ENCODE measurements around the gene ABCC2.

ABCC2 gene

DNA sequence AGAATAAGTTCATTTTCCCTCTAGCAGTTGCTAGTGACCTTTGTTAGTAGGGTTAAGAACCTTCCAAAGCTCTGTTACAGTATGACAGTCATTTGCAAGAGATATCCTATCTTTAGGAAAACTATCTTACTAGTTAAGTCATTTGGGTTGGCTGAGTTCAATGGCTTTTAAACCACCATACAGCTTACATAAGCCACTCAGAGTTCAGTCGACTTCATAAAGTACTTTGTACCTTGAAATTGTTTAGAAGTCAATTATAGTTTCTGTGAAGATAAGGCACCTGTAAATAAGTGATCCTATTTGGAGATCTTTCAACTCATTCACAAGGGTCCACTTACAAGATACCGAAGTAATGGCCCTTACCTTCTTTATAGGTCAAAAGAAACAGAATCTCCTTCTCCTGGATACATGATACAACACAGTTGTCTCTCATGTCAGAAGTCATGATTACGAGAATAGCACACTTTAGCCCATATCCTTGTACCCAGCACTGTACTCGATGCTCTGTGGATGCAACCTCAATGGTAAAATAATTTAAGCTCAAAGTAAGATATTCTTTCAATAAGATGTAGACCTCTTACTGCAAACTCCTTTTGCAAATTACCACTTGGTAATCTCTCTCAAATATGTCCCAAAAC, 11.9 kb upstream of the ABCC2 start:
- no peak for DNase-seq (ENCODE audit: low read depth, low spot score)

DNA sequence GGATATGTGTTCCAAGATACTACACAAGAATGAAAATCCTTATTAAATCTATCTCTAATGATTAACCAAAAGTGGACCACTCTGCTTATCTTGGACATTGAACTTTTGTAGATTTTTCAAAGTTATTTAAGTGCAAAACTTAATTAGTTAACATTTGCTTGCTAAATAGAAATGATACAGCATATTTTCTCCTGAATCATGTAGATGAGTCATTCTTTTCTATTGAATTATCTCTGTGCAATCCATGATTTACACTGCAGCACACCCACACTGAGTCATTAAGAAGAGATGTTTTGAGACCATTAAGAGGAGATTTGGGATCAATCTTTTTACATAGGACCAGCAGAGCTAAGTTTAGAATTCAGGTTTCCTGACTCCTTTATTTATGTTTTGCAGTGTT, 6.6 kb upstream of the ABCC2 start:
- no peak for DNase-seq (ENCODE audit: low read depth, low spot score)

DNA sequence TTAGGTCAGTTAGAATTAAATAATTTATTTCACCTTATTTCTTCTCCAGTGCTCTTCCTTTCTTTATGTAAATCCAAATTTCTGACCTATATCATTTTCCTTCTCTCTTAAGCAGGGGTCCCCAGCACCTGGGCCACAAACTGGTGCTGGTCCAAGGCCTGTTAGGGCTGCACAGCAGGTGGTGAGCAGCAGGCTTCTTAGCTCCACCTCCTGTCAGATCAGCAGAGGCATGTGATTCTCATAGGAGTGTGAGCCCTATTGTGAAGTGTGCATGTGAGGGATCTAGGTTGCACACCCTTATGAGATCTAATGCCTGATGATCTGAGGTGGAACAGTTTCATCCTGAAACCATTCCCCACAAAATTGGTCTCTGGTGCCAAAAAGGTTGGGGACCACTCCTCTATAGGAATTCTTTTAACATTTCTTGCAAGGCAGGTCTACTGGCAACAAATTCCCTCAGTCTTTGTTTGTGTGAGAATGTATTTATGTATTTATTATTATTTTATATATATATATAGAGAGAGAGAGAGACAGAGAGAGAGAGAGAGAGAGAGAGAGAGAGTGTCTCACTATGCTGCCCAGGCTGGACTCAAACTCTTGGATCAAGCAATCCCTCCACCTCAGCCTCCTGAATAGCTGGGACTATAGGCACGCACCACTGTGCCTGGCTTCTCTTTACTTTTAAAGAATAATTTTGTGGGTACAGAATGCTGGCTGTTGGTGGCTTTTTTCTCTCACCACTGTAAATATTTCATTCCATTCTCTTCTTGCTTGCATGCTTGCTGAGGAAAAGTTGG, 4.3 kb upstream of the ABCC2 start:
- DNase-seq (ENCODE audit: low read depth, low spot score): no peak

DNA sequence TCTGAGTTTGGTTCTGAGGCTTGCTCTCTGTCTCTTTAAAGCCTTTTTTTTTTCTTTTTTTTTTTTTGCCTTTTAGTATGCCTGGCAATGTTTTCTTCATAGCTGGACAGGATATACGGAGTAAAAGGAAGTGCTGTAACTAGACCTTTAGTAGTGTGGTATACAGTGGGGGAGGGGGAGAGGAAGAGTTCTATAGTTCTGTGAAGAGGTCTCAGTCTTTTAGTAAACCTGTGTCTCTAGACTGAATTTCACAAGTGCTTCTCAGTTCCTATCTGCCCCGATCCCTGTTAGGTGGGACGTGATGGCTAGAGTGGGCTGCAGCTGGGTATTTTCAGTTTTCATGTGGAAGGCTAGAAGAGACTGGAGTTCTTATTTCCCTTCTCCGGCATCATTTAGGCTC, 3.1 kb upstream of the ABCC2 start:
- no peak for DNase-seq (ENCODE audit: low read depth, low spot score)

DNA sequence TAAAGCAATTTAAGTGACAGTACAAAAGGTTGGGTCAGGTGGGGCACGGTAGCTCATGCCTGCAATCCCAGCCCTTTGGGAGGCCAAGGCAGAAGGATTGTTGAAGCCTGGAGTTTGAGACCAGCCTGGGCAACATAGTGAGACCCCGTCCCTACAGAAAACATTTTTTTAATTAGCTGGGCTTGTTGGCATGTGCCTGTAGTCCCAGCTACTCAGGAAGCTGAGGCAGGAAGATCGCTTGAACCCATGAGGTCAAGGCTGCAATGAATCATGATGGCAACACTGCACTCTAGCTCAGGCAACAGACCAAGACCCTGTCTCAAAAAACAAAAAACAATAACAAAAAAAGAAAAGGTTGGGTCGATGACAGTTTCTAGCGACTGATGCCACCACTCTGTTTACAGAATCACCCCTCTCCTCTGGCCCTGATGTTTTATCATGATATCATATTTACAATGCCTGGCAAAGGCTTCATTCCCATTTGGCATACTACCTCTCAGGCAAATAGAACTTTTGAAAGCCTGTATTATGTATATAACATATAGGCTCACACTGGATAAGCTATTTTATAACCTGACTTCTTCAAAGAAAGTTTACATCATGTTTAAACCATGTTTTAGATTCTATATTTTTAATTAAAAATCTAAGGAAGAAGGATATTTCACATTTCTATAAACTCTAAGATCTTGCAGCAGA, 558 bp upstream of the ABCC2 start:
- no peak for DNase-seq (ENCODE audit: low read depth, low spot score)

DNA sequence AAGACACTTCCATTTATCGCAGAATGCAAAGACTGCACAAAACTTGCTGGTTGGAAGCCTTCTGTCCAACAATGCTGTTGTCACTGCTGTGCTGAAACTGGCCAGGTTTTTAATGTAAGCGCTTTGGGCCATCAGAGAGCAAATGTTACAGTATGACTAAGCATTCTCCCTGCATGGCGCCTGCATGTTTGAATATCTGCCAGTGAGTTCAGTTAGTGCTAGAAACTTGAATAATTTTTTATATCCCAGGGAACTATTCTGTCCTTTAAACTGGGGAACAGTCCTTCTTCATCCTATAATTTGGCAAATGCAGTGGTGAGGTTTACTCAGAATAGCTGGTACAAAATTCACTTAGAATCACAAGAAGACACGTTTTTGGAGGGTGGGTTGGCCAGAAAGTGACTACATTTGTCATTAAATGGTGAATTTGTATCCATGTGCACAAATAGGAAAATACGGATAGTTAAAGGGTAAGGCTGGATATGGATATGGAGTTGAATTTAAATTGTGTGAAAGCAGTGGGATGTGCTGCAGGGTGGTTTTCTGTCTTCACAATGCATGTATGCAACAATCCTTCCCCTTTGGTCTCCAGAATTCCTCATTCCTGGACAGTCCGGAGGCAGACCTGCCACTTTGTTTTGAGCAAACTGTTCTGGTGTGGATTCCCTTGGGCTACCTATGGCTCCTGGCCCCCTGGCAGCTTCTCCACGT, 1.7 kb downstream of the ABCC2 start:
- no peak for DNase-seq (ENCODE audit: low read depth, low spot score)

DNA sequence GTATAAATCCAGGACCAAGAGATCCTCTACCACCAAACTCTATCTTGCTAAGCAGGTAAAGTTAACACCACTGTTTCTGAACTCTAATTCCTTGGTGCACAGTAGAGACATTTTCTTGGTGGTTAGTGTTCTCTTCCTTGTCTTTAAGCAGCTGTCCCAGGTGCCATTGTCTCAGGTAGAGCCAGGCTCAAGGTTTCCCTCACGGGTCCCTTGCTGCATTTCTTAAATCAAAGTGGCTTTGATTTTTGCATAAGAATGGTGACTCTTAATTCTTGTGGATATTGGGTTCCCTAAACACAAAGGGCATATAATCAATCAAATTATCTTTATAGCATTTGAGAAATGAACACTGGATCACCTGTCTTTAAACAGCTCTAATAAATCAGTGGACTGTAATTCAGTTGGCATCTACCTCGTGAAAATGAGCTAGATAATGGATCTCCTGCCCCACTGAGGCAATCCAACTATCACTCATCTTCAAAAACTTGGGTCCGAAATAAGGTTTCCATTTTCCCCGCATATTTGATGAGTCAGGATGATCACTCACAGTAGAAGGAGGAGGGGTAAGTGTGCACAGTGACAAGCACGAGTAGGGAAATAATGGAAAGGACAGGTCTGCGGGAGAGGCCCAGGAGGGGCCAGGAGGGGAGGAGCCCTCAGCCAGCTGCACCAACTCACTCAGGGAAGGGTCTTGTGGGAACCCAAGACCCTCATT, 2.4 kb downstream of the ABCC2 start:
- no peak for DNase-seq (ENCODE audit: low read depth, low spot score)

DNA sequence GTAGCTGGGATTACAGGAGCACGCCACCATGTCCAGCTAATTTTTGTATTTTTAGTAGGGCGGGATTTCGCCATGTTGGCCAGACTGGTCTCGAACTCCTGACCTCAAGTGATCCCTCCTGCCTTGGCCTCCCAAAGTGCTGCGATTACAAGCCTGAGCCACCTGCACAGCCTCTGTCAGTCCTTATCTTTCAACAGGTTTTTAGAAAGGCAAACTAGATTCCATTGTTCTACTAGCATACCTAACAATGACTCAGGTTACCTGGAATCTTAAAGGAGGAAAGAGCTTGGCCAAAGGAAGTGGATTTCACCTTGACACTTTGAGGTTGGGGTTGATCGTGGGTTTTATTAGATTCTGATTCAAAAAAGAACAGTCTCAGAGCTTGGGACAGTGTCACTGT, 3.2 kb downstream of the ABCC2 start:
- DNase-seq (ENCODE audit: low read depth, low spot score): no peak

DNA sequence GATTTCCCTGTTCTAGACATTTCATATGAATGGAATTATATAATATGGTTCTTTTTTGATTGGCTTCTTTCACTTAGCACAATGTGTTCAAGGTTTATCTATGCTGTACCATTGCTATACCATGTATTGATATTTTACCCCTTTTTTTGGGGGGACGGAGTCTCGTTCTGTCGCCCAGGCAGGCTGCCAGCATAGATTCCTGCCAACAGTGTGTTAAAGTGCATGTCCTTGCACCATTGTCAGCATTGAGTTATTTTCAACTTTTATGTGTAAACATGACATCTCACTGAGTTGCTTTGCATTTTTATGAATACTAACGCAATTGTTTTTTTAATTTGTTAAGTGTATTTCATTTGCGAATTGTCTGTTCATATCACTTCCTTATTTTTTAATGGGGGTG, 4.9 kb downstream of the ABCC2 start:
- no peak for DNase-seq (ENCODE audit: low read depth, low spot score)

DNA sequence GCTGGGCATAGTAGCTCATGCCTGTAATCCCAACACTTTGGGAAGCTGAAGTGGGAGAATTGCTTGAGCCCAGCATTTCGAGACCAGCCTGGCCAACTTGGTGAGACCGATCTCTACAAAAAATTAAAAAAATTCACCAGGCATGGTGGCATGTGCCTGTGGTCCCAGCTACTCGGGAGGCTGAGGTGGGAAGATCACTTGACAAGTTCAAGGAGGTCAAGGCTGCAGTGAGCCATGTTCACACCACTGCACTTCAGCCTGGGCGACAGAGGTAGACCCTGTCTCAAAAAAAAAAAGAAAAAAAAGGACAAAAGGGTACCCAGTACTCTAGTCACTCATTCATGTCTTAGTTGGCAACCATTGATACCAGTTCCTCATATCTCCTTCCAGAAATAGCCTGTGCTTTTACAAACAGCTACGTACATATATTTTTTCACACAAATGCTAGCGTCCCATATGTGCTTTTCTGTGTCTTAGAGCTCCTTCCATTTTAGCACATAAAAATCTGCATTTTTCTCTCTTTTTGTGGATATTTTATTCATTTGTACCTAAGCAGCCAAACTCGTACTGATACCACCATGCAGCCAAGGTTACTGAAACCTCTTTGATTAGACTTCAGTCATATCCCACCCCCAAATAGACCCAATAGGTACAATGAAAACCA, 5.5 kb downstream of the ABCC2 start:
- DNase-seq (ENCODE audit: low read depth, low spot score): no peak

DNA sequence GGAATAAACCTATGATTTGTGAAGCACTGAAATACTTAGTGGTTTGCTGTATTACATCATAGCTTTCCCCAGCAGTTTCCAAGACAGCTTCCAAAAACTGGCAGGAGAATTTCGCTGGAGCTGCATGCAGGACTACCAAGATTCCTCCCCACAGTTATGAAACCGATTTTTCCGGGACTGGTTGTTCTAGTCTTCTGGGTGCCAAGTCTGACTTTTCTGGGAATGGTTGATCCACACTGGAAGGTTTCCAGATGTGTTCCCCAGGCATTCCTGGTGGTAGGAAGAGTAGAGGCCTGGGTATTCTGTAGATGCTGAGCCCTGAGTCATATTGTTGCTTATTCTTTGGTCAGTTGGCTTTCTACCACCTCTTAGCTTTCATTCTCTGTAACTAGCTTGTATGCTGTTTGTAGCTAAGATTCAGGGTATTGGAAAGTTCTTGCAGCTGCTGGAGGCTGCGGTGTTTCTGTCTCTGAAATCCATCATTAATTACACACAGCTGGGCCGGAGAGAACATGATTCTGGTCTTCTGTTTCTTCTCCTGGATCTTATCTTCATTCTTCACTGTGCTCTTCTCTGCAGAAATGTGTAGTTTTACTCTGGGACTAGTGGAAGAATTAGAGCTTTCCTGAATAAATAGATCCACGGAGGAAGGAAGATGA, 6.3 kb downstream of the ABCC2 start:
- DNase-seq (ENCODE audit: low read depth, low spot score): no peak

DNA sequence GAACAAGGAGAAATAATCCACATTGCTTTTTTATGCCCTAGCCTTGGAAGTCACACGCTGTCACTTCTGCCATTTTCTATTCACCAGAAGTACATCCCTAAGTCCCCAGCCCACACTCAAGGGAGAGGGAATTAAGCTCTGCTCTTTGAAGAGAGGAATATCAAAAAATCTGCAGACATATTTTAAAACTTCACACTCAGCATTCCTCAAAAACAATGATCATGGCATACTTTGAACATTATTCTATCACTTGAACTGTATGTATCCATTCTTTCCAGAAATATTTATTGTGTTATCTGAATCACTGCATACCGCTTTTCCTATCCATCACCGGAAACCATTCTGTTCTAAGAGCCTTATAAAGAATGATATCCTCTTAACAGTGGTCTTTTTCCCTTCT, 9.4 kb downstream of the ABCC2 start:
- no peak for DNase-seq (ENCODE audit: low read depth, low spot score)

DNA sequence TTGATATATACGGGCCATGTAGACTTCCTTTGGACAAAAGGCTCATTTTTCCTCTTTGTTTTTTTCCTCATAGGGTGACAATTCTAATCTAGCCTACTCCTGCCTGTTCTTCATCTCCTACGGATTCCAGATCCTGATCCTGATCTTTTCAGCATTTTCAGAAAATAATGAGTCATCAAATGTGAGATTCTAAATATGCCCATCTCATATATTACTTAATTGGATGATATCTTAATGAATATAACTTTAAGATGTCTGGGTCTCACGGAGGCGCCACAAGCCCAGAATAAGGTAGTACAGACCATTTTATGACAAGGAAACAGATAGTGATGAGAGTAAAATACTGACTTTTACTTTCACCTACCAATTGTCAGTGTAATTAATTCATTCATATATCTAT, 11.4 kb downstream of the ABCC2 start:
- no peak for DNase-seq (ENCODE audit: low read depth, low spot score)

DNA sequence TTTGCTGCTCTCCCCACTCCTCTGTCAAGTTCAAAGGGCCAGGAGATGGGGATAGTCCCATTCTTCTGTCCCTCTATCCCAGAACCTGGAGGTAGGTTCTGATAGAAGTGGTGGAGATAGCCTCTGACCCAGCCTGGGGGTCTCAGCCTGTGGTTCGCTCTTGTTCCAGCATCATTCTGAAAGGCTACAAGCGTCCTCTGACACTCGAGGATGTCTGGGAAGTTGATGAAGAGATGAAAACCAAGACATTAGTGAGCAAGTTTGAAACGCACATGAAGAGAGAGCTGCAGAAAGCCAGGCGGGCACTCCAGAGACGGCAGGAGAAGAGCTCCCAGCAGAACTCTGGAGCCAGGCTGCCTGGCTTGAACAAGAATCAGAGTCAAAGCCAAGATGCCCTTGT, 14.5 kb downstream of the ABCC2 start:
- no peak for DNase-seq (ENCODE audit: low read depth, low spot score)

DNA sequence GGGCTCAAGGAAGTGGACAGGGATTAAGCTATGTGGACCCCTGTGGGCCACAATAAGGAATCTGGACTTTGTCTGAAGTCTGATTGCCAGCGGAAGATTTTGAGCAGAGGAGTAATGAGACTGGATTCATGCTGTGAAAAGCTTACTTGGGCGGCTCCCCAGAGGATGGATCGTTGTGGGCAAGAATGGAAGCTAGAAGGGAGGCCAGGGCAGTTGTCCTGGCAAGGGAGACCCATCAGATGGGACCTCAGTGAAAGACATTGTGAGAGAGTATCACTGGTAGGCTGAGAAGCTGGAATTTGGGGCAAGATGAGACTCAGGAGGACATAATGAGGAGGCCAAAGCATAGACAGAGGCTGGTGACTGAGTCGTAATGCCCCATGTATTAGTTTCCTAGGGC, 15.6 kb downstream of the ABCC2 start:
- no peak for DNase-seq (ENCODE audit: low read depth, low spot score)

DNA sequence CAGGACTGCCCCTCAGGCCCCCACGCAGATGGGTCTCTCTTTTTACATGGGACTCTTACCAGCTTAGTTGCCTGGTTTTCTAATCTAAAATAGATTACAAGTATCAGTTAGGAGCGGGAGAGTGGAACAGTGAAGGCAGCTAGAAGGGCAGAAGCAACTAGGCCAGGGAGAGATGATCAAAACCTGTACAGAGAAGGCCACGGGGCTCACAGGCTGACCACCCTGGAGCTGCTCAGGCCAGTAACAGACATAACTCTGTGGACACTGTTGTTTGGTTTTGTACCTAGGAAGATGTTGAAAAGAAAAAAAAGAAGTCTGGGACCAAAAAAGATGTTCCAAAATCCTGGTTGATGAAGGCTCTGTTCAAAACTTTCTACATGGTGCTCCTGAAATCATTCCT, 16.5 kb downstream of the ABCC2 start:
- DNase-seq (ENCODE audit: low read depth, low spot score): no peak

DNA sequence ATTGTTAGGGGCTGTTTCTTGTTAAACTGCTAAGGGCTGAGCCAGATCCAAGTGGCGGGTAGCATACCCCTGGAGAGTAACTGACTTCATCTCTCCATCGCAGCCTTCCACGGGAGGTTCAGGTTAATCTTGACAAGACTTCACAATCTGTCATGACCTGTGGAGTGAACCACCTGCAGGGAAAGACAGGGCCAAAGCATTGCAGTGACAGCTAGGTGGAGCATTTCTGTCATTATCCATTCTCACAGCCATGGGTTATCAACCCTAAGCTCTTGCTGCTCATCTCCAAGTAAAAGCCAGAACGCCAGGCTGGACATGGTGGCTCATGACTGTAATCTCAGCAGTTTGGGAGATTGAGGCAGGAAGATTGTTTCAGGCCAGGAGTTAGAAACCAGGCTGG, 17.2 kb downstream of the ABCC2 start:
- DNase-seq (ENCODE audit: low read depth, low spot score): no peak

DNA sequence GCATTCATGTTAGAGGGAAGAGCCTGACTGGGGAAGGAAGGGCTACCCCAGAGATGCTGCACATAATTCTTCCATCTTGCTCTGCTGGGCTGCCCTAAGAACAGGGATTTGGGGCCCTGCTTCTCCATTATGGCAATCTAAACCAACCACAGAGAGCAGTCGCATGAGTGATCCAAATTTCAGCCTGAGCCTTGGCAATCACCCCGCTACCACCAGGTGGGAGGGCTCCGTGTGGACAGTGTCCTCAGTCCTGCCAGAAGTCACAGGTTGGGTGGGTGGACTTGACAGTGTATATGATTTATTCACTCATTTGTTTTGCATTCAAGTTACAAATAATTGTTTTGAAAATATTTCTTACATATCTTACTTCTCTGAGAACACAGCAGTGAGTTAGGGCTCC, 22.0 kb downstream of the ABCC2 start:
- DNase-seq (ENCODE audit: low read depth, low spot score): no peak

DNA sequence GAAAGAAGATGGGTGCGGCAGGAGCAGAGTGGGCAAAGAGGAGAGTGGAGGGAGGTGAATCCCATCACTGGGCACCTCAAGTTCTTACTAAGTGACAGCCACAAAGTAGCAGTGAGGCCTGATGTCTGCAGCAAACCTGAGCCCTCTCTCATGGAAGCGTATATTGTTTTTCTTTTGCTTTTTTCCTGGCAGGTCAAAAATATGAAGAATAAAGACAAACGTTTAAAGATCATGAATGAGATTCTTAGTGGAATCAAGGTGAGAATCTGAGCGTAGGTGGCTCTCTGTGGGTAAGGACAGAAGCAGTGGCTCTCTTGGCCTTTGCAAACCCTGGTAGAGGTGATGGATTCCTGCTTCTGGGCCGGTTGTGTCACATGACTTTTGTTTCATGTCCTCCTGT, 22.8 kb downstream of the ABCC2 start:
- DNase-seq (ENCODE audit: low read depth, low spot score): no peak

DNA sequence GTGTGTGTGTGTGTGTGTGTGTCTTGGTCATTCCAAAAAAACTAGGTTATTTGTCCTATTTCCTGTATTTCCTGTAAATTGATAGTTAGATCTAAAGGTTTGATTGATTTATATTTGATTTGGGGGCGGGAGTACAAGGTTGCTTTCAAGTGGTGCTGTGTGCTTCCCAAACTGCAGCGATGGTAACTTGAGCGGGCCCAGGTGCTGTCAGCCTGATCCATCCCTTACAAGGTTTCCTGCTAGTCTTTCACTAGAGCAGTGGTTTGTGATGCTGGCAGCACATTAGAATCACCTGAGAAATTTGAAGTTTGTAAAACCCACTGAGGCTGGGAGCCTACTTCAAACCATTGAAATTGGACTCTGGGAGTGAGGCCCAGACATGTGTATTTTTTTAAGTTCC, 23.7 kb downstream of the ABCC2 start:
- no peak for DNase-seq (ENCODE audit: low read depth, low spot score)

DNA sequence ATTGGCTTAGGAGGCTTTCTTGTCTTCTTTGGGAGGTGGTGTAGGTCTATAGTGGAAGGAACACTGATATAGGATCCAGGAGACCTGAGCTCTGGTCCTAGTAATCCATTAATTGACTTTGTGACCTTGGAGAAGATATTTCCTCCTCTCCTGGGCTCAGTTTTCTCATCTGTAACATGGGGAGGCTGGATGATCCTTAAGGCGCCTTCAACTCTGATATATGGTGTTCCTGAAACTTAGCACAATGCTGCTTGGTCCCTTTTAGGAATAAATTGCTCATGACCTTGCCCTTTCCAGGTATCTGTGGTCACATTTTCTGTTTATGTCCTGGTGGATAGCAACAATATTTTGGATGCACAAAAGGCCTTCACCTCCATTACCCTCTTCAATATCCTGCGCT, 25.3 kb downstream of the ABCC2 start:
- no peak for DNase-seq (ENCODE audit: low read depth, low spot score)

Data from activated CD4-positive, CD25-positive, alpha-beta regulatory T cell treated with anti-CD3 and anti-CD28 coated beads, Interleukin-2, amount 50 U/mL, for 16 hours (primary cell).